Mesendoderm (in vitro differentiated cells): Measurements from ENCODE around the gene PRR5L.

Experiments
- DNase-seq: peaks from one replicate; pipeline ENCODE4 v3.0.0; 2013
- H2AK5ac ChIP-seq: 2 replicates; pipeline ENCODE4 v1.6.1; 2013; ENCODE audit warnings: low read length, inconsistent platforms
- H2BK120ac ChIP-seq: 2 replicates; pipeline ENCODE4 v1.6.1; 2013; ENCODE audit warnings: low read depth, mild to moderate bottlenecking, low read length, moderate library complexity, mixed read lengths
- H2BK15ac ChIP-seq: replicated peaks from 2 replicates; pipeline ENCODE4 v1.6.1; 2013; ENCODE audit warnings: low read depth, mild to moderate bottlenecking, moderate library complexity
- H2BK5ac ChIP-seq: 2 replicates; pipeline ENCODE4 v1.6.1; 2013; ENCODE audit warnings: low read length, inconsistent platforms
- H3K18ac ChIP-seq: 2 replicates; pipeline ENCODE4 v1.6.1; 2013; ENCODE audit warnings: mild to moderate bottlenecking, low read length, mixed read lengths
- H3K23ac ChIP-seq: one replicate; pipeline ENCODE4 v1.6.1; 2013; ENCODE audit warnings: low read length
- H3K27ac ChIP-seq: 2 replicates; pipeline ENCODE4 v1.5.1; 2013; ENCODE audit warnings: low read depth, mild to moderate bottlenecking, inconsistent platforms, low read length, moderate library complexity
- H3K27me3 ChIP-seq: 2 replicates; pipeline ENCODE4 v1.6.1; 2013; ENCODE audit warnings: low read length, control low read depth, mild to moderate bottlenecking, inconsistent platforms; ENCODE audit not compliant: insufficient read depth, poor library complexity
- H3K36me3 ChIP-seq: 2 replicates; pipeline ENCODE4 v1.6.1; 2013; ENCODE audit warnings: low read length, inconsistent platforms; ENCODE audit not compliant: control insufficient read depth, insufficient read depth
- H3K4ac ChIP-seq: one replicate; pipeline ENCODE4 v1.6.1; 2013; ENCODE audit warnings: low read depth, mild to moderate bottlenecking, low read length, moderate library complexity
- H3K4me1 ChIP-seq: 2 replicates; pipeline ENCODE4 v1.6.1; 2013; ENCODE audit warnings: low read depth, low read length, inconsistent platforms; ENCODE audit not compliant: control insufficient read depth
- H3K4me2 ChIP-seq: 2 replicates; pipeline ENCODE4 v1.6.1; 2013; ENCODE audit warnings: low read length
- H3K4me3 ChIP-seq: 2 replicates; pipeline ENCODE4 v1.5.1; 2013; ENCODE audit warnings: mild to moderate bottlenecking, low read length
- H3K56ac ChIP-seq: one replicate; pipeline ENCODE4 v1.6.1; 2013; ENCODE audit warnings: low read length
- H3K79me1 ChIP-seq: 2 replicates; pipeline ENCODE4 v1.6.1; 2013; ENCODE audit warnings: low read length, inconsistent platforms
- H3K79me2 ChIP-seq: 2 replicates; pipeline ENCODE4 v1.6.1; 2013; ENCODE audit warnings: mild to moderate bottlenecking, low read length; ENCODE audit not compliant: control insufficient read depth, insufficient read depth
- H3K9ac ChIP-seq: 2 replicates; pipeline ENCODE4 v1.6.1; 2013; ENCODE audit warnings: low read length, inconsistent platforms
- H4K5ac ChIP-seq: one replicate; pipeline ENCODE4 v1.6.1; 2013; ENCODE audit warnings: low read length
- H4K8ac ChIP-seq: one replicate; pipeline ENCODE4 v1.6.1; 2013; ENCODE audit warnings: low read depth, mild to moderate bottlenecking, control low read depth, low read length, moderate library complexity
- WGBS: extraction: QIAGEN DNeasy Blood & Tissue Kit; methylation state at CpG from one replicate; pipeline ENCODE4 v1.1.7; 2013; ENCODE audit warnings: low lambda C conversion rate, missing lambda C conversion rate; ENCODE audit not compliant: insufficient coverage; ENCODE audit errors: extremely low coverage; 5-methylcytosine and 5-hydroxymethylcytosine counted together

The PRR5L gene

GRCh38 chr11:36421546-36422155, 125.6 kb downstream of the PRR5L start:
- Histone ChIP-seq H3K79me2 (no peaks in the 10 kb centered on the region), H2BK5ac (no peak overlapping the region), H3K36me3 (no peaks in the 10 kb centered on the region), H4K8ac (no peak overlapping the region), H3K23ac (no peak overlapping the region), H2AK5ac (no peak overlapping the region), H3K4me1 (no peaks in the 10 kb centered on the region), H3K4ac (no peak overlapping the region), H3K27me3 (peaks cover 5% of the 10 kb centered on the region), H3K79me1 (no peaks in the 10 kb centered on the region), H3K4me3 (no peak overlapping the region), H2BK15ac (no peak overlapping the region), H3K27ac (no peak overlapping the region), H4K5ac (no peak overlapping the region), H2BK120ac (no peak overlapping the region), H3K18ac (no peak overlapping the region), H3K4me2 (no peak overlapping the region), H3K56ac (no peak overlapping the region), H3K9ac (no peak overlapping the region)
- no peak for DNase-seq
- WGBS = no CpG with 5 or more reads among the region's 6 CpGs

- Histone ChIP-seq H3K4me1 (no peaks in the 10 kb centered on the region), H3K4me2 (no peak overlapping the region), H4K5ac (no peak overlapping the region), H3K79me1 (no peaks in the 10 kb centered on the region), H3K23ac (no peak overlapping the region), H3K18ac (no peak overlapping the region), H3K9ac (no peak overlapping the region), H3K4ac (no peak overlapping the region), H4K8ac (no peak overlapping the region), H2AK5ac (no peak overlapping the region), H3K79me2 (no peaks in the 10 kb centered on the region), H3K4me3 (no peak overlapping the region), H2BK120ac (no peak overlapping the region), H3K56ac (no peak overlapping the region), H2BK5ac (no peak overlapping the region), H2BK15ac (no peak overlapping the region), H3K36me3 (no peaks in the 10 kb centered on the region), H3K27me3 (peaks cover 5% of the 10 kb centered on the region), H3K27ac (no peak overlapping the region)
- no CpG with 5 or more reads among the region's 6 CpGs for WGBS
- DNase-seq = no peak
Measured at GRCh38 chr11:36425561-36426081, 129.5 kb downstream of the PRR5L start.

- H3K36me3 ChIP-seq = no peaks in the 10 kb centered on the region
- no peak overlapping the region for H3K4ac ChIP-seq
- H2BK120ac ChIP-seq = no peak overlapping the region
- H3K4me2 ChIP-seq = no peak overlapping the region
- no peak overlapping the region for H3K4me3 ChIP-seq
- H3K18ac ChIP-seq = no peak overlapping the region
- H3K27ac ChIP-seq = no peak overlapping the region
- no peak overlapping the region for H2BK15ac ChIP-seq
- H3K27me3 ChIP-seq = peaks cover 5% of the 10 kb centered on the region
- no peak overlapping the region for H3K9ac ChIP-seq
- DNase-seq = no peak
- no peak overlapping the region for H3K56ac ChIP-seq
- H3K23ac ChIP-seq = no peak overlapping the region
- H4K5ac ChIP-seq = no peak overlapping the region
- no peak overlapping the region for H2BK5ac ChIP-seq
- WGBS = no CpG with 5 or more reads among the region's 4 CpGs
- H3K4me1 ChIP-seq = no peaks in the 10 kb centered on the region
- H4K8ac ChIP-seq = no peak overlapping the region
- H3K79me2 ChIP-seq = no peaks in the 10 kb centered on the region
- no peaks in the 10 kb centered on the region for H3K79me1 ChIP-seq
- no peak overlapping the region for H2AK5ac ChIP-seq
Measured at GRCh38 chr11:36426226-36426848, 130.2 kb downstream of the PRR5L start.

DNA sequence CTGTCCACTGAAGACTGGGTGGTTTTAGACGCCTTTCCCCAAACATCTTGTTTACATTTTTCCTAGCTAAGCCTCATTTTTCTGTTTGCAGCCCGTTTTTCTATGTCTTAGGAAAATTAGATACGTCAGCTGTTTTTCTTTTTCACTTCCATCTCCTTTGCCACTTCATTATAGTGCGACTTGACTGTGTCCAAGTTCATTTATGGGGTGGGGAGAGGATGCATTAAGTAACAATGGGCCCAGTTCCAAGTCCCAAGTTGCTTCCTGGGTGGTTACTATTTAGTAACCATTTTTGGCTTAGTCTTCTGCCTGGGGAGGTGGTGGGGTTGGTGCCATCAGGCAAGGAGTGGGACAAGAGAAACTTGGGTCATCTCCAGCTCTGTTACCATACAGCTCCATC, 131.0 kb downstream of the PRR5L start:
- H3K56ac ChIP-seq = no peak overlapping the region
- no peak overlapping the region for H2AK5ac ChIP-seq
- H3K79me2 ChIP-seq = no peaks in the 10 kb centered on the region
- H2BK120ac ChIP-seq = no peak overlapping the region
- H3K9ac ChIP-seq = no peak overlapping the region
- H3K27ac ChIP-seq = no peak overlapping the region
- no peak overlapping the region for H2BK5ac ChIP-seq
- H3K27me3 ChIP-seq = peaks cover 5% of the 10 kb centered on the region
- no peak overlapping the region for H4K5ac ChIP-seq
- H3K4me3 ChIP-seq = no peak overlapping the region
- H3K79me1 ChIP-seq = no peaks in the 10 kb centered on the region
- H3K36me3 ChIP-seq = no peaks in the 10 kb centered on the region
- no peak for DNase-seq
- WGBS = no CpG with 5 or more reads among the region's 4 CpGs
- no peak overlapping the region for H3K23ac ChIP-seq
- no peak overlapping the region for H3K18ac ChIP-seq
- no peak overlapping the region for H2BK15ac ChIP-seq
- H4K8ac ChIP-seq = no peak overlapping the region
- no peak overlapping the region for H3K4me2 ChIP-seq
- no peak overlapping the region for H3K4ac ChIP-seq
- no peaks in the 10 kb centered on the region for H3K4me1 ChIP-seq

- H3K27me3 ChIP-seq = peaks cover 4% of the 10 kb centered on the region
- no CpG with 5 or more reads among the region's 3 CpGs for WGBS
- H3K4me3 ChIP-seq = no peak overlapping the region
- no peak overlapping the region for H4K5ac ChIP-seq
- no peak overlapping the region for H4K8ac ChIP-seq
- no peak overlapping the region for H3K9ac ChIP-seq
- H3K79me2 ChIP-seq = no peaks in the 10 kb centered on the region
- H3K36me3 ChIP-seq = no peaks in the 10 kb centered on the region
- no peak overlapping the region for H2AK5ac ChIP-seq
- H3K23ac ChIP-seq = no peak overlapping the region
- no peaks in the 10 kb centered on the region for H3K79me1 ChIP-seq
- DNase-seq = no peak
- H3K4me1 ChIP-seq = no peaks in the 10 kb centered on the region
- no peak overlapping the region for H2BK120ac ChIP-seq
- no peak overlapping the region for H3K18ac ChIP-seq
- H2BK5ac ChIP-seq = no peak overlapping the region
- no peak overlapping the region for H3K4me2 ChIP-seq
- H3K27ac ChIP-seq = no peak overlapping the region
- H3K4ac ChIP-seq = no peak overlapping the region
- H2BK15ac ChIP-seq = no peak overlapping the region
- no peak overlapping the region for H3K56ac ChIP-seq
Measured at GRCh38 chr11:36427876-36428275, 131.8 kb downstream of the PRR5L start.
